Stimulated activated CD4-positive, alpha-beta T cell treated with anti-CD3 and anti-CD28 coated beads, TNF-alpha, amount 100 ng/mL, for 1 hour (primary cell): Measurements from ENCODE around the gene PRR5.
"Not testable (repeated sequence)": the region's sequence is repeated elsewhere in the genome, so short reads cannot be mapped to it uniquely, and the experiment has no call there.

Source experiments
- DNase-seq, 3 donors: peaks; one replicate each; pipeline ENCODE4 v3.0.0-alpha.2; 2020; ENCODE audit warnings: low read depth in 3 of 3, low spot score in 1 of 3

Gene PRR5

DNA sequence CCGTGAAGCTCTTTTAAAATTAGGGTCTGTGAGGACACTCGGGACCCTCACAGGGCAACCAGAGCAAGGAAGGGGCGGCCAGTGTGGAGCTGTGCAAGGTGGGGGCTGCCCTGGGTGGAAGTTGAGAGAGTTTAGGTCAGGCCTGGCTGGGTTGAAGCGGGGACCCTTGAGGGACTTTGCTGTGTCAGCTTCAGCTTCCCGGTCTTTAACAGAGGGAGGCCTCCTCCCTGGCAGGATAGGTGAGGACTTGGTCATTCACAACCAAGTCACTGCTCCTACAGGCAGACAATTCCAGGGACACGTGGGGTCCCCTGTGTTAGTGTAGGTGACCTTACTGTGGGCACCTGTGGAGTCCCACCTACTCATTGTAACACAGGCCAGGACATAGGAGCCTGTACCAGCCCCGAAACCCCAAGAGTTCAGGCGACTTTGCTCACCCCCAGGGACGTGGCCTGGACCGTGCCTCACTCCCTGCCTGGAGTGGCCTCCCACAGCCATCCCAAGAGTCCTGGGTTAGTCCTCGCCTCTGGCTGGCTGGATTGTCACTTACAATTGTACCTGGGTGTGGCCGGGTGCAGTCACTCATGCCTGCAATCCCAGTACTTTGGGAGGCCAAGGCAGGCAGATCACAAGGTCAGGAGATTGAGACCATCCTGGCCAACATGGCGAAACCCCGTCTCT lies 31.6 kb downstream of the PRR5 start:
- no peak for DNase-seq

DNA sequence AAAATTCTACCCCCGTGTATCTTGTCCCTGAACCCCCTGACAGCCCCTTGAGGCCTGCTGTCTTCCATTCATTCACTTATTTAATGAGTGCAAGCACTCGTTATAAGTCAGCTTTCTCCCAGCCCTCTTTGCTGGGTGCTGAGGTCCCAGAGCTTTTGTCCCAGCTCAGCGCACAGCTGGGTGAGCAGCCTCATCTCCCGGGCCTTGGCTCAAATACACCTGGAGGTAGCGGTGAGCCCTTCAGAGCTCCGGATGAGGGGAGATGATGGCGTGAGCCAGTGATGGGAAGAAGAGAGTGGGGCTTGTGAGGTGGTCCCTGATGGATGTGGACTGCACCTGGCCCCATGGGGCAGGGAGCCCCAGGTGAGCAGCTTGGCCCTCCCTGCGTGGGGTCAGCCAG lies 32.3 kb downstream of the PRR5 start:
- no peak for DNase-seq

DNA sequence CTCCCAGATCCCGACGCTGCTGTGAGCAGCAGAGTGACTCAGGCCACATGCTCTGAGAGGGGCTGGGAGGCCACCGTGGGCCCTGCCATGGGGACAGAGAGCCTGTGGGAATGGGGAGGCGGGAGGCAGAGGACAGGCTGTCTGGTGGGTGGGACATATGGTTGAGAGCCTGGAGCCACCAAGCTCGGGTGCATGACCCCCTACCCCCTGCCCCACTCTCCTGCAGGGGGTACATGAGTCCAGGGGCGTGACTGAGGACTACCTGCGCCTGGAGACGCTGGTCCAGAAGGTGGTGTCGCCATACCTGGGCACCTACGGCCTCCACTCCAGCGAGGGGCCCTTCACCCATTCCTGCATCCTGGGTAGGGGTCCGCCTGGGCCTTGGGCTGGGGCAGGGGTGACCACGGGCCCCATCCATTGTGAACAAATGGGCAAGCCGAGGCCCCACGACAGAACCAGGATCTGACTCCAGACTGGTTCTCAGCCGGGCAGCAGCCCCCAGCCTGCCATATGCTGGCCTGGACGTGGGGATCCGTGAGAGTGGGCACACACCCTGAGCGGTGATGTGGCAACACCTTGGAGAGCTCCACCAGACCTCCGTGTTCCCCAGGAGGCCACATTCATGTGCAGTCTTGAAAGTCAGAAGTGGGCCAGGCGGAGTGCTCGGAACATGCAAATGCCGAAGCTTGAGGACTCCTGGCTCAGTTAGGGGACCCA lies 33.0 kb downstream of the PRR5 start:
- no peak for DNase-seq

DNA sequence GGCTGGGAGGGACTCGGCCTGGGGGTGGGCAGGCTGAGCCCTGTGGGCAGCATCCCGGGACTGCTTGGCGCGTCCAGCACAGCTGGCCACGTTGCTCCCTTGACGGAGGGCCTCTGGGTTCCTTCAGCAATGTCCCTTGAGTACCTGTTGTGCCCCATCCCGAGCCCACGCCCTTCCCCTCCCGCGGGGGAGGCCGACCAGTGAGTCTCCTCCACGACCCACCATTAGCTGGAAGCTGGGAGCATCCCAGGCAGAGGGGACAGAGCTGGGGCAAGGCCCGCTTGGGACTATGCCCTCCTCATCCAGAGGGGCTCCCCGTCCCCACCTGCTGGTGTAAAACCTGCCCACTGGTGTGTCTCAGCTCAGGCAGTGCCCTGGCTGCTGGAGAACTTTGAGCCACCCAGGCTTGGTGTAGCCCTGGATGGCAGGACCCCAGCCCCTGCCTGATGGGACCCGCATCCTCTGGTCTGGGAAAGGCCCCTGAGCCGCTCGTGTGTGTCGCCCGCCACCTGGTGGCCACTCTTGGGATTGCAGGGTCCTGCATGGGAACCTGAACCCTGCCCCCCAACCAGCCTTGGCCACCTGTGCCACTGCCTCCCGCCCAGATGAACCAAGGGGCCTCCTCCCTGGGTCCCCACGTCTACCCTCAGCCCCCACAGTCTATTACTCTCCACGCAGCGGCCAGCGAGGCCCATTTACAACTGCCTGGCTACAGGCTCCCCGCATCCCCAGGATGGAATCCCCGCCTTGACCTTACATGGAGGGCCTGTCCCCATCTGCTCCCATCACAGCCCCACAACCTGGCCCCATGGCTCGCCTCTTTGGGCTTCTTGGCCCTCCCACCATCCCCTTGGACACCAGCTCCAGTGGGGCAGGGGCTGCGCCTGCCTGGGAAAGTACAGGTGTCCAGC lies 33.8 kb downstream of the PRR5 start:
- DNase-seq, result peak; percentile 57 to 84 (median 71)

DNA sequence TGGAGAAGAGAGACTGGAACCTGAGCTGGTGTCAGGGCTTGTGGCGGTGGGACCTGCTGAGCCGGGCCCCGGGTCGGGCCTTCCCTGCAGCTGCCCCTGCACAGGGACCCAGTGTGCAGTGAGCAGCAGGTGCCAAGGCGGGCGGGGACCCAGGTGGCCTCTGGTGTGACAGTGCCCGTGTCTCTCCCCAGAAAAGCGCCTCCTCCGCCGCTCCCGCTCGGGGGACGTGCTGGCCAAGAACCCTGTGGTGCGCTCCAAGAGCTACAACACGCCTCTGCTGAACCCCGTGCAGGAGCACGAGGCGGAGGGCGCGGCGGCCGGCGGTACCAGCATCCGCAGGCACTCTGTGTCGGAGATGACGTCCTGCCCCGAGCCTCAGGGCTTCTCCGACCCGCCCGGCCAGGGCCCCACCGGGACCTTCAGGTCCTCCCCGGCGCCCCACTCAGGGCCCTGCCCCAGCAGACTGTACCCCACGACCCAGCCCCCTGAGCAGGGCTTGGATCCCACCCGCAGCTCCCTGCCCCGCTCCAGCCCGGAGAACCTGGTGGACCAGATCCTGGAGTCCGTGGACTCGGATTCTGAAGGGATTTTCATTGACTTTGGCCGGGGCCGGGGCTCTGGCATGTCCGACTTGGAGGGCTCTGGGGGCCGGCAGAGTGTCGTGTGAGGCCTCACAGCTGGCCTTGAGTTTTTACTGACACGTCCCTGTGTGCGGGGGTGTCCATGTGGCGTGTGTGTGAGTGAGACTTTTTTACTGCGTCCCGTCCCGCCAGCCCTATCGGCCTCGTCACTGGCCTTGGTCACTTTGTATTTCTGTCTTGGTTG lies 34.8 kb downstream of the PRR5 start:
- DNase-seq, result no peak

DNA sequence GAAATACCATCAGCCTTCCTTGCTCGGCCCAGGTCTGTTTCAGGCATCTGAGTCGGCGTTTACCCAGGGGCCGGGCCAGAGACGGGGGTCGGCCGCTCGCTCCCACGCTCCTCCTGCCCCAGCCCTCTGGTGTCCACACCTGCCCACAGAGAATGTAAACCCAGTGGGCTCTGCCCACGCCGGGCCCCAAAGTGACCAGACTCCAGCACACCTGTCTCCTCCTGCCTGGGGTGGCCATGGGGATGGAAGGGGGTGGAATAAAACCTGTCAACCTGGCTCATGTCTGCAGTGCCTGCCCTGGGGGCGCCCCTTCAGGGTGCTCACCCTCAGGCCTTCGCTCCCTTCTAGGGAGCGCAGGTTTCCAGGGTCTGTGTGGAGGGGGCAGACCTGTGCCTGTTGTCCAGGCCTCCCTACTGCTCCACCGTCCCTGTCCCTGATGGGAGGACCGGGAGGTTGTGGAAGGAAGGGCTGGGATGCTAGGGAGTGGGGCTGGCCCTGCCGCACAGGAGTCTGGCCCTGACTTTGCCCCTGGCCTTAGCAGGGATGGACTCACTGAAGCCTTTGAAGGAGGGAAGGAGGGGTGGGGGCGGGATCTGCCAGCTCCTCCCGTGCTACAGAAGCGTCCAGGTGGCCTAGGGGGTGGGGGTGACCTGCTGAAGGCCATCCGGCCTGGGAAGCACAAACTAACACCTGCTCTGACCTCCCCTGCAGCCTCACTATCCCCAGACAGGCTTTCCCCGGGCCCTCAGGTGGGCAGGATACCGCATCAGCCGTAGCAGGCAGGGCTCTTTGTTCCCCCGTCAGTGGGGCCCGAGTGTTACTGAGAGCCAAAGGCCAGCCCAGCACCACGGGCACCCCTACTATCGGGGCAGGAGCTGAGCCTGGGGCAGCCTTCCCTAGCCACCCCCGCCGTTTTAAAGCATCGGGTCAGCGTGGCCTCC lies 35.7 kb downstream of the PRR5 start:
- DNase-seq, result no peak

DNA sequence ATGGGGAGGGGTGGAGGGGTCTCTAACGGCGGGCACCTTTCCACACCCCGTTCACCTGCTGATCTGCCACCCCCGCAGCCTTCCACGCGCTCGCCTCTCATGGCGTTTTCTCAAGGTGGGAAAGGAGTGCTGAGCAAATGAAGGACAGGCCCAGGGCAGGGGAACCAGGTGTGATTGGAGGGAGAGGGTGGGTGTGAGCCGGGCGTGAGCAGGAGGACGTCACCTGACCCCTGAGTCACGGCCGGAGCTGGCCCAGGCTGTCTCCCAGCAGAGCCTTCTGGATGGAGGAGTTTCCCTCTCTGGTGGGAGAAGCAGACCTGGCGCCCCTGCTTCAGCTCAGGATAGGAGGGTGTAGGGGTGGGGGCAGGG lies 36.3 kb downstream of the PRR5 start:
- no peak for DNase-seq

DNA sequence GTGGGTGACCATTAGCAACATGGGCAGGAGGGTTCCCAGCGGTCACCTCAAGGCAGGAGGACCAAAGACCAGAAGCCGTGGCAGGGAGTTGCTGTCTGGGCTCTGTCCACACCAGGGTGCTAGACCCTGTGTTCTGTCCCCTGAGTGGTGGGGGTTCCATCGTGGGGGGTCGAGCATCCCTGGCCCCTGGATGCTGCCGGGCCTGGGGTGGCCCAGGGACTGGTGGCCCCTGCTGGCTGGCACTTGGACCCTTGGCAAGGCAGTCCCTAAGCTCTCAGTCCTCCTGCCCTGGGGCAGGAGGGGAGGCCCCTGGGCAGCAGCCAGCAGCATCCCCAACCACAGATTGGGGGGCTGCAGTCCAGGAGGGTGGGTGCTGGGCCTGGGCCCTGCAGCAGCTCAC lies 37.0 kb downstream of the PRR5 start:
- no peak for DNase-seq

DNA sequence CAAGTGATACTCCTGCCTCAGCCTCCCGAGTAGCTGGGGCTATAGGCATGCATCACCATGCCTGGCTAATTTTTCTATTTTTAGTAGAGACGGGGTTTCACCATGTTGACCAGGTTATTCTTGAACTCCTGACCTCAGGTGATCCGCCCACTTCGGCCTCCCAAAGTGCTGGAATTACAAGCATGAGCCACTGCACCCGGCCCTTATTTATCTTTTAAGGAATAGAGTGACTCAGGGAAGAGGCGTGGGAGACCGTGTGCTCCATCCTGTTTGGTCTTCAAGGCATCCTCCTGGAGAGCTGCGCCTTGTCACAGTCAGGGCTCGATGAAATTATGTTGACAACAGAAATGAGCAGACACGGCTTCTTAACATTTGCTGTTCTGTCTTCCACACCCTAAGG lies 37.7 kb downstream of the PRR5 start:
- not testable (repeated sequence) for DNase-seq

DNA sequence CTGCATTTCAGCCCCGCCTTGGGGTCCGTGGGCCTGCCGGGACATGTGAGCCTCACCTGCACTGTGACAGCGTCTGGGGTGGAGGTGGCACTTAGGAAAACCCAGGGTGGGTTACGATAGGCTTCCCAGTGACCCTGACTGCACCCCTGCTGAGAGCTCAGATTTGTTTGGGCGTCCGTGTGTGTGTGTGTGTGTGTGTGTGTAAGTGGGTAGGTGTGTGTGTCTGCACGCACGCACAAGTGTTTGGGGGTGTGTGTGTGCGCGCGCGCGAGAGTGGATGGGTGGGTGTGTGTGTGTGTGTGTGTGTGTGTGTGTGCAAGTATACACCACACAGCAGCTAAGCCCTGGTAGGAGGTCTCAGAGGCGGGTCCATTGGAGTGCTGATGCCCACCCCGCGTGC lies 38.3 kb downstream of the PRR5 start:
- no peak for DNase-seq

DNA sequence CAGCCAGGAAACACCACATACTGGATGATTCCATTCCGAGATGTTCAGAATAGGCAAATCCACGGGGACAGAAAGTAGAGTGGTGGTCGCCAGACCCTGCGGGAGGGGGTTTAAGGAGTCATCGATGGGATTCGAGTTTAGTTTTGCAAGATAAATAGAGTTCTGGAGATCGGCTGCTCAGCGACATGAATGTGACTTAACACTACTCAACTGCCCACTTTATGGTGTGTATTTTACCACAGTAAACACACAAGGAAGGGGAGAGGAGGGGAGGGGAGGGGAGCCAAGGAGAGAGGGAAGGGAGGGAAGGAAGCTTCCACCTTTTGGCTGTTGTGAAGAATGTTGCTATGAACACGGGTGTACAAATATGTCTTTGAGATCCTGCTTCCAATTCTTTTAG lies 39.9 kb downstream of the PRR5 start:
- no peak for DNase-seq

DNA sequence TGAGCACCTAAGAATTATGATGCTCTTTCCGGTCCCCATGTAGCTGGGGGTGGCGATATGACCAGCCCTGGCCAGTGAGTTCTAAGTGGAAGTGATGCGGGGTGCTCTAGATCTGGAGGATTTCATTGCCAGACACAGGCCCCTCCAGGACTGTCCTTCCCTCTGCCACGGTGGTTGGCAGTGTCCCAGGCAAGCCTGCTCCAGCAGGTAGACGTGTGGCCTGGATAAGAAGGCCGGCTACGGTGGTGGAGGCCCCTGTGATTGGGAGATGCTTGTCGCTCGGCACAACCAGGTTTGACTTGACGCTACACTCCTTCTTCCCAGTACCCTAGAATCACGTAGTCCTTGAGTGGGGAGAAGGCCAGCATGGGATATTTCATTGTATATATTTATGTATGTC lies 41.2 kb downstream of the PRR5 start:
- no peak for DNase-seq

DNA sequence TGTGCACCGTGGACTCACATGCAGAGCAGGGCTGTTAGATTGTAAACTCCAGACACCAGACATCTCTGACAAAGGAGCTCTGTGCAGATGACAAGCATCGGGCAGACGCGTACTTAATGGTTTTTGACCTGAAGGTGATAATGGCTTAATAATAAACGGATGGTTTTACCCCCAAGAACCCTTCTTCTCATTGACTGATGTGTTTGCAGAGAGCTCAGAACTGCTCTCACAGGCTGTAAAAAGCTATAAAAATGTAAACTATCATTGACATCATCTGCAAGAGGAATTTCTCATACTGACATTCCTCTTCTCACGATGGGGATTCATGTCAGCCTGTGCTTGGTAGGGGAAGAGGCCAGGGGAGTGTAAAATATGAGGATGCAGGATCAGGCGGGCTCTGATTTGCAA lies 41.8 kb downstream of the PRR5 start:
- no peak for DNase-seq

DNA sequence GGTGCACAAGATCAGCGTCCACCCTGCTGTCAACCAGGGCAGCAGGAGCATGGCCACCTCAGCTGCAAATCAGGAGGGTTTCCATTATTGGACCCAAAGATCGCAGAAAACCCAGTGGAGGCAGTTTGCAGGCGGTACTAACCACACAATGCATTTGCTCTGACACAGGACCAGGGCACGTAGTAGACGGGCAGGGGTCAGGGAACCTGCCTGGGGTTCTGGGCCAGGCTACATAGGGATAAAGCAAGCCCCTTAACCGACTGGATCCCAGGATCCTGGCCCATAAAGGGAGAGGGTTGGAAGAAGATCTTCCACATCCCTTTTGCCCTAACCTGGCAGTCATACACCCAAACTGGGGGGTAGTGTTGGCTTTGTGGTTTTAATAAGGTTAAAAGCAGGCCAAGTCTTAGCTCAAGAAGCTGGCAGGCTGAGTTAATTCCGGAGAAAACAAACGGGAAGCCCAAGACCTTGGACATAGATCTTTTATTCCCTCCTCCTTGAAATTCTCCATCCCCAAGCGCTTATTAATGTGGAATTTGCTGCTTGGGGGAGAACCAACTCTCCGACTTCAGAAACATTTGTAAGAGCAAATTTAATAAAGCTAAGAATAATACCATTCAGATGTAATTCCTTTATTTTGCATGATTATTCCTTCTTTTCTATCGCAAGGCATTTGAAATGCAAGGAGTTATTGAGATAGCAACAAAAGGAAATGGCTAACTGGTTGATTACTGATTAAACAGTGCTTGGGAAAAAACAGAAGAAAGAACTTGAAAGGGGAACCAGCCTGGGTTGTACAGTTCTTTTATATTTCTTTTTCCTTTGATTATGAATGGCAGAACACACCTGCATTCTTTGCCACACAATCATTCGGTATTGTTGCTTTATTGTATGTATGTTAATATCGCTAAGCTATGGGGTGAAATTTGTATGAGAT lies 44.1 kb downstream of the PRR5 start:
- no peak for DNase-seq

DNA sequence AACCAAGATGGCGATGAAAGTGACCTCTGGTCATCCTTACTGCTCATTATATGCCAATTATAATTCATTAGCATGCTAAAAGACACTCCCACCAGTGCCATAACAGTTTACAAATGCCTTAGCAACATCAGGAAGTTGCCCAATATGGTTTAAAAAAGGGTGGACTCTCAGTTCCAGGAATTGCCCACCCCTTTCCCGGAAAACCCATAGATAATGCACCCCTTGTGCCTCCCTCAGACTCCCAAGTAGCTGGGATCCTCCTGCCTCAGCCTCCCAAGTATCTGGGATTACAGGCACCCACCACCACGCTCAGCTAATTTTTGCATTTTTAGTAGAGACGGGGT lies 45.8 kb downstream of the PRR5 start:
- DNase-seq, result not testable (repeated sequence)

DNA sequence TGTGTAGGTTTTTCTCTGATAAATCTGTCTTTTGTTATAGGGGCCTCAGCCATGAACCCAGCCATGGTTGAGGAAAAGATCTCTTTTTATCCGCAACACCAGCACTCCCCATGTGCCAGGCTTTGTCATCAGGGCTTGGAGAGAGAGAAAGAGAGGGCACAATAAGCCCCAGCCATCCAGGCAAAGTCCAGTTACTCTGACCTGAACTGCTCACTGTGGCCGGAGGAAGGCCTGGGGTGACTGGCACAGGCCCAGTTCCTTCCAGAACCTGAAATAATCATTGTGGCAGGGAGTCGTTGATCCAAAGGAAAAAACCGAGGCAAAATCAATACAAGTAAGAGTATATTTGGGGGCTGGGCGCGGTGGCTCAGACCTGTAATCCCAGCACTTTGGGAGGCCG lies 46.5 kb downstream of the PRR5 start:
- no peak for DNase-seq

DNA sequence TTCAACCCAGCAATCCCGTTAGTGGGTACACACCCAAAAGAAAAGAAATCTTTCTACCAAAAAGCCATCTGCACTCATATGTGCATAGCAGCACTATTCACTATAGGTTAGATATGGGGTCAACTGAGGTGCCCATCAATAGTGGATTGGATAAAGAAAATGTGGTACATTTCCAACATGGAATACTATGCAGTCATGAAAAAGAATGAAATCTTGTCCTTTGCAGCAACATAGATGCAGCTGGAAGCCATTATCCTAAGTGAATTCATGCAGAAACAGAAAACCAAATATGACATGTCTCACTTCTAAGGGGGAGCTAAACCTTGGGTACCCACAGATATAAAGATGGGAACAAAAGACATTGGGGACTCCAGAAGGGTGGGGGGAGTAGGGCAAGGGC lies 48.5 kb downstream of the PRR5 start:
- DNase-seq, result no peak

DNA sequence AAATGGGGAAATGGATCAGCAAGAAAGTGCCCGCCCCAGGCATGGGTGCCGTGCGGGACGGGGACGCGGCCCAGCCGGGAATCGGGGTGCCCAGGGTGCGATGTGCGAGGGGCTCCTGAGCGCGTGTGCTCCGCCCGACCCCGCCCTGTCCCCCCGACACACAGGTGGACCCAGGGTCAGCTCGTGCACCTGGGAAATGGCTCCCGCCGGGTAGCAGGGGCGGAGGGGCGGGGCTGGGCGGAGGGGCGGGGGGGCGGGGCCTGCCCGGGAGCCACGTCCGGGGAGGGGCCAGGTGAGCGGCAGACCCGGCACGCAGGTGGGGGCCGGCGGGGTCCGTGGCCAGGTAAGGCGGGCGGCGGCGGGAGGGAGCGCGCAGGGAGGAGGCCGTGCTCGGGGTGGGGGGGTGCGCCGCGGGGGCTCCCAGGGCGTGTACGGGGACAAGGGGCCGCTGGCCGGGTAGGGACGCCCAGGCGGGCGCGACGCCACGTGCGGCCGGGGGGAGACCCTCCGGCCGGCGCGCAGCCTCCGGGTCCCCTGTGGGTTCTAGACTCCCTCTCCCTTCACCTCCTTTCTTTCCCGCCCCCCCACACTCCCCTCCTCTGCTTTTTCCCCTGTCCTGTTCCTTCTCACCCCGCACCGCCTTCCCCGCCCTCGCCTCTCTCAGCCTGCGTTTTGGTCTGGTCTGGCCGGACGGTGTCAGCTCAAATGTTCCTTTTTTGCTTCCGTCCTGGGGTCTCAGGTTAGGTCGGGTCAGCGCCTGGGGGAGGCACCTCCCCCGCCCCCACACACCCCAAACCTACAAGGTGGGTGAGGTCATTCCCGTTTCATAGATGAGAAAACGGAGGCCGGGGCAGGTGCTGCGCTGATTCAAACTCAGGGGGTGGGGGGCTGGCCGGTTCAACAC lies 50.5 kb downstream of the PRR5 start, which contains the start of gene ARHGAP8:
TSS of gene ARHGAP8 (plus strand) at position 291 of the 904 bp plus-strand sequence. CDS start 33,953 bp downstream, outside the sequence.
- no peak for DNase-seq
